Fibroblast of skin of back (primary cell): ENCODE measurements around the gene GALNT18.

Experiments
- DNase-seq: peaks from one replicate; pipeline ENCODE4 v3.0.0-alpha.2; 2013

Gene GALNT18

DNA sequence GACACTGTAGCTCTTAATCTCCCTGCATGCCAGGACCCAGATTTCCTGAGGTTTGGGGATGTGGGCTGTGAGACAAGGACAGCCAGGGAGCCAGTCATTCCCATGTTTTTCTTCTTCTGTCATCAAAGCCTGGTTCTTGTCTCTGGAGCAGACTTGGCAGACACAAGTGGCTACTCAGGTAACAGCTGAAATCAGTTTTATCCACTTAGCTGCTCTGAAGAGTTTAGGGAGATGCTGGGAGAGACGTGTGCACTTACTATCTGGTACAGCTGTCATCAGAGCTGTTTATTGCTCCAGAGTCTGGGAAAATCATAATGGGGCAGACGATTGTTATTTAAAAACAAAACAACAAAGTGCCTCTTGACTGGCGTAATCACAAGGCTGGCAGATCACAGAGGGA is 325.4 kb downstream of the GALNT18 start:
- no peak for DNase-seq

DNA sequence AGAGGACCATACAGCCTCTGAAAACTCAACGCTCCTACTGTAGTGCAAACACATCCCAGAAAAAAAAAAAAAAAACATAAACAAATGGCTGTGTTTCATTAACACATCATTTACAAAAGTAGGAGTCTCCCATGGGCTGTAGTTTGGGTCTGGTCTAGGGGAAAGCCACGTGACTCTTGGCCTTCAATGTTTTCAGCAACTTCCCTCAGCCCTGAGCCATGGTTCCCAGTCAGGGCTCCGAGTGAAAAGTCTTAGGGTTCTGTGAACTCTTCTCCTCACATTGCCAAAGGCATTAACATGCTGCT is 327.3 kb downstream of the GALNT18 start:
- no peak for DNase-seq

DNA sequence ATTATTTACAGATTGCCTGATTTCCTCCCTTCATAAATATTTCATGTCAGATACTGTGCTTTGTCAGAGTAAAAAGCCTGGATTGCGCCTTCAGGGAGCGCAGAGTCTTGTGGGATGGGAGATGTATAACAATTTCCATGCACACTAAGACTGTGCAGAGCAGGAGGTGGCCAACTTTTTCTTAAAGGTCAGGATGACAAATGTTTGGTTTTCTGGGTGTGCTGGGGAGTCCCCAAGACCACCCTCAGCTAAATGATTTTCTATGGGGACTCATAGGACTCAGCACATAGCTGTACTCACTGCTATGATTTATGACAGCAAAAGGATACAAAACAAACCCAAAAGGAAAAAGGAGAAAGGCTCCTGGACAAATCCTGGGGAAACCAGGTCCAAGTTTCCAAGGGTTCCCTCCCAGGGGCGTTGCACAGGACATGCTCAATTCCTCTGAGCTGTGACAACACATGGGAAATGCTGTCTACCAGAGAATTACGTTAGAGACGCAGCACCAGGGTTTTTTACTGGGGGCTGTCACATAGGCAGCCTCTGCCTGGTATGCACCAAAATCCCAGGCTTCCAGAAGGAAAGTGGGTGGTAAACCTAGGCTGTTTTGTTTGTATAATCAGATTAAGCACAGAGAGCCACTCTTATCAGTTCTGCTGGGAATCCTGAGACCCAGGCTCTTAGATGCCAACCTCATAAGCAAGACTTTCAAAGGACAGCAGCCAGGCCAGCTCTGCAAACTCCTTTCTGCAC is 327.8 kb downstream of the GALNT18 start:
- no peak for DNase-seq

DNA sequence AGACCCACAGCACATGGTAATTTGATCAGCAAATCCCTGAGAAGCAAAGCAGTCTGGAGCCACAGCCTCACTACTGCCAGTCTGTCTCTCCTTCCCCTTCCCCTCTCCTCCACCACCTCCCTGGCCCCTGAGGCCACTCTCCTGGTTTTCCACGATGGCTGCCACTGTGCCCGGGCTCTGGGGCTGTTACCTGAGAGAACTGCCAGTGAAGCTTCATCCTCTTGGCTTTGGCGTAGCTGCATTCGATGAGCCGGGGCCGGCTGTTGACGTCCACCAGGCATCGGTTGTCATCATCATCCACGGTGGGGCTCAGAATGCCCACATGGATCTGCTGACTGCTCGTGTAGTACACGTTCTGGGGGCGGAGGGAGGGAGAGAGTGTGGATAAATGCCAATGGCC is 329.0 kb downstream of the GALNT18 start:
- DNase-seq = no peak

DNA sequence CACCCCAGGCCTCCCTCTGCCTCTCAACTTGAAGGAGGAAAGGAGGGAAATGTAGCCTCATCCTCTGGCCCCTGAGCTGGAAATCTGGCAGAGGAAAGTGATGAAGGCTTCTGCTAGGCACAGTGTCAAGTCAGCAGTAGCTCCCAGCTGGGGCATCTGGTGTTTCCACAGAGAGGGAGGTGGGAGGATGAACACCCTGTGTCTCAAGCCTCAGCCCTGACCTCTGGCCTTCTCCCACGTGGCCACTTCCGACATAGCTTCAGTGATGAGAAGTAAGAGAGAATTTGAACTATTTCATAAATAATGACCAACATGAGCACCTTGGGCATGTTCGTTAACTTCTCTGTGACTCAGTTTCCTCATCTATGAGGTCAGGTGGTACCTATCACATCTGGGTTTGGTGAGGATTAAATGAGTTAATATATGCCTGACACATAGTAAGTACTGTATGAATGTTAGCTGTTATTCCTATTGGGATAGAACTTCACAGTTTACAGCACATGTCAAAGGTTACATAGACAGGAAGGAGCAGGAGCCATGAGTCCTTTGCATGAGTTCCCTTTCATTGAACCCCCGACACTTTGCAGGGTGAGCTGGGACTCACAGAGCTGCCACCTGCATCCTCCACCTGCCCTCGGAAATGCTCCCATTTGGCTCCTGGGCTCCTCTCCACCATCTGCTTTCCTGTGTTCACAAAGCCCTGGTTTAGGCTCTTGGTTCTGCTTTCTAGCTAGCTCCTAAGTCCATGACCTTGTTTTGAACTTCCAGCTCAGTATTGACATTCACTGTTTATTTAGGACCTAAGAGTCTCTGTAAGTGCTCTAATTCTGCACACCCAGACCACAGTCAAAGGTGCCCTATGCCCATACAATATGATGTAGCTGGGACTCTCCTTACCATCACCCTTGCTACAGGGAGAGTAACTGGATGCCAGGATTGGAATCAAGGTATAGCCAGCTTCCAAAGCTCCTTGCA is 330.5 kb downstream of the GALNT18 start:
- no peak for DNase-seq

DNA sequence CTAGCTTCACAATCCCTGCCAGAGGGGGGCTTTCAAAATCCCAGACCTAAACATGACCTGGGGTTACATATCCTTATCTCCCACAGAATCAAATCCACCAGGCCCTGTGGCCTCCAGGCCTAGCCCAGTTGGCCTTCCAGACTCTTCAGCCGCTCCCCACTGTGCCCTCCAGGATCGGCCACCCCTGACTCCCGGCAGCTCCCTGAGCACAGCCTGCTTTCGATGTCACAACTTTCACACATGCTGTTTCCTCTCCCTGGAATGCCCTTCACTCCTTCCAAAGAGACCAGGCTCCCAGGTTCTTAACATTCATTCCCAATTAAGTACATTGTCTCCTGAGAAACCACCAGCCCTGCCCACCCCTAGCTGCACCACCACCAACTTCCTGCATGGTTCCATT is 331.5 kb downstream of the GALNT18 start:
- no peak for DNase-seq

DNA sequence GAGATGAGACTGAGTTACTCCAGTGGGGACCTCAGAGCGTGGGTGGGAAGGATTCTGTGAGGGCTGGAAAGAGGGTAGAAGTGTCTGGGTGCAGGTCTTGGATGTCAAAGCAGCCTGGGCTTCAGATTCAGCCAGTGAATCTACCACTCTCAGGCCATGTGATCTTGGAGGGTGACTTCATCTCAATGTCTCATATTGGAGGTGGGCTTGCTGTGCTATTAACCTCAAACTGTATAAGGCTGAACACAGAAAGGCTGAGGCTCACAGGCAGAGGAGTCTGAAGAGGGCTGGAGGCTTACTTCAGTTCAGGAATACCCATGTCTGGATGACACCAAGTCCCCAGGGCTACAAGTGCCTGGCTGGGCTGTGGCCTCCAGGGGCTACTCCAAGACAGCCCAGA is 332.1 kb downstream of the GALNT18 start:
- DNase-seq = no peak

DNA sequence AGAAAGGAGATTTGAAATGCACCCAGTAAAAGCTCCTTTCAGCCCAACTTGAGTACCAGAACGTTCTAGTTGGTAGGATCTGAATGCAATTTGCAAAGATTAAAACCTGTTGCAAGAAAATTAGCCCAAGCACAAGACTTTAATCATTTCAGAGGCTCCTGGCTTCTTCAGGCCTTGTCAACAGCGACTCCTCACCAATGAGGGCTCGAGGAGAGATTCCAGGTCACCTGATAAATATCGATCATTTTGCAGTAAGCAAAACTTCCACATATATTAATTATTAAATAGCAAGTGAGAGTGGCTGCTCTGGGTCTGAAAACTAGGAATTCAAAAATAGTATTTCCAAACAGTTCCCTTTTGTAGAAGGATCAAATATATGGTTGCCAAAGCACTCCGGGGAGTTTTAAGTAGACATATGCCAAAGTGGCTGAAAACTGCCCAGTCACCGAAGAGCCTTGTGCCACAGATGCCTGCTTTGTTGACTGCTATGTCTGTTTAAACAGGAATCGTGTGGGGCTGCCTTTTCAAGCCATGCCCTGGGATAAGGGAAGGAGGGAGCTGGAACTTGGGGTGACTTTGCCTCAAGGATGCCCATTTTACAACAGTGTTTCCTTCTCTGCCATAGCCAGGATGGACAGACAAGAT is 332.7 kb downstream of the GALNT18 start:
- DNase-seq = no peak

DNA sequence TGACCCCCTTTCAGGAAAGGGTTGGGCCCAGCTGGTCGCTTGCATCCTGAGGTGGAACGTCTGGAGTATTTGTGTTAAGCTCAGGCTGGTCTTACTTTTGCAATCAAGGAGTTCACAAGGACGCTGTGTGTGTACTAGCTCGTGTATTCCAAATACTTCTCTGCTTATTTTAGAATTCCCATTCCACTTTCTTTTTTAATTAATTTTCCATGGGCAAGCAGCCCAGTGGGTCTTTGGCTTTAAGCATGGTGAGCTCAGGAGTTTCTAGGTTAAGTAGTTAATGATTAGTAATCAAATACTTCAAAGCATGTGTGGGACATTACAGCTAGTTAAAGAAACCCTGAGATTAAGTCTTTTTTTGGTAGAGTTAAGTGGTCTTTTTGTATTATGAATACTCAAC is 337.3 kb downstream of the GALNT18 start:
- DNase-seq = no peak

DNA sequence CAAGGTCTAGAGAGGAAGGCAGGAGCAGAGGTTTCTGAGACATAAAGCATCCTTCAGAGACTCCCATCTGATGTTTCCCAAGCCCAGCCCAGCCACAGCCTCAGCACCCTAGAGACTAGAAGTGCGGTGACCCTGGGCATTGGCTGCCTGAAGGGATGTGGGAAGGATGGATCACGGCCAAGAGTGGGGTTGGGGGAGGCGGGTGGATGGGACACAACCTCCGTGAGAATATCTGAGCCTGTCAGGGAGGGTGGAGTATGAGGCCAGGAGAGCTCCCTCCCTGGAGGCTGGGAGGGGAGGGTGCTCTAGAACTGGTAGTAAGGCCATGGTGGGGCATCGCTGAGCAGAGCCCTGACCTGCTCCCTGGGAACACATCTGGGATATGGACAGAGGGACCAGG is 340.2 kb downstream of the GALNT18 start:
- DNase-seq = no peak

DNA sequence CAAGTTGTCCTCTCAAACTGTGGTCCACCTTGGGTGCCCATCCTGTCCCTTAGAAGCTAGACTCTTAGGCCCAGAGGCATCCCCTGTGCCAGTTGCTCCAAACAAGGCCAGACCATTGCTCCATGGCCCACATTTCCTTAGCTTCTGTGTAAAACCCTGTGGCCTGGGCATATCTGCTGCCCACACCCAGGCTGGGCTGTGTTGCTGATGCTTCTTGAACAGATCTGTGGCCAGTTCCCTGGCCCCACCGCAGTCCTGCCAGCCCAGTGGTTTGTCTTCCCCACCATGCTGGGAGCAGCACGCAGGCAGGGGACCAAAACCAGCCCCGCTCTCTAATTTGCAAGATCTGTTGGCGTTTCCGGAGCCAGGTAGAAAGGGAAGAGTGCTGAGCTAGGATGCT is 341.0 kb downstream of the GALNT18 start:
- DNase-seq = no peak

DNA sequence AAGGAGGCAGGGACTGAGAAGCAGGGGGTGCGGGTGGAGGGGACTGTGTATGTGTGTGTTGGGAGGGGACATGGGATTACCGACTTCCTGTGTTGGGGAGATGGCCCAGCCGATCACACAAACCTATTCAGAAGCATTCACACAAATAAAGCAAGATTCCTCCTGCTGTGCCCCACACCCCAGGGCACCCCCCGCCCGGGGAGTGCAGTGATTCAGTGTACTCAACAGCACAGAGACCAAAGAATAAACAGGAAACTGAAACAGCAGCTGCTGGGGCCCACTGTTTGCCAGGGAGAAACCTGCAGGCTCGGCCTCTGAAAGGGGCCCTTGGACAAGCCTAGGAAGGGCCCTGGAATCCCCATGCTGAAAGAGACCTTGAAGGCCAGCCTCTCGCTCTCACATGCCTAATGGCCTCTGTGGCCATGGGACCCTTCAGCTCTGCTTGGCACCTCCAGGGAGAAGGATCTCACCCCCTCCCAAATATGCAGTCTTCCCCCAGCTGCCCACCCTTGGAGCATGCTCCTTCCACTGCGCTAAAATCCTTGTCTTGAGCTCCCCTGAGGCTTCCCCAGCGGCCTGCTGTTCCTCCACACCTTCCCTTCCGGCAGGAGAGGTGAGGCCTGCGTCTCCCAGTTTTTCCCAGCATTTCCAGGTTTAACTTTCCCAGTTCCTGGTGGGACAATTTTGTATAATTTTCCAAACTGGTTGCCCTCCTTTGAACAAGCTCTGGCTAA is 341.7 kb downstream of the GALNT18 start:
- DNase-seq = peak; percentile 69

DNA sequence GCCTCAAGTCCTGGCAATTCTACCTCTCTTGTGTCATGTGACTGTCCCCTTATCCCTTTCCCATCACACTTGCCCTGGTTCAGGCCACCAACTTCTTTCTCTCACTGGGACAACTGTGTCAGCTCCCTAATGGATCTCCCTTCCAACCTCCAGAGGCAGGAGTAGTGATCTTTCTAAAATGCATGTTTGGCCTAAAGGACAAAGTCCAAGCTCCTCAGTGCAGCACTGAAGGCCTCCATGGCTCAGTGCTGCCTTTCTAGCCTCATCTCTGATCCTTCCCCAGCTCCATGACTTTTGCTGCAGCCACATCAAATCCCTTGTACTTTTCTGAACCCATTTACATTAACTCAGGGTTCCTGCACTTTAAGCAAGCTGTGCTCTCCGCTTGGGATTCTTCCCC is 349.6 kb downstream of the GALNT18 start:
- DNase-seq = no peak

DNA sequence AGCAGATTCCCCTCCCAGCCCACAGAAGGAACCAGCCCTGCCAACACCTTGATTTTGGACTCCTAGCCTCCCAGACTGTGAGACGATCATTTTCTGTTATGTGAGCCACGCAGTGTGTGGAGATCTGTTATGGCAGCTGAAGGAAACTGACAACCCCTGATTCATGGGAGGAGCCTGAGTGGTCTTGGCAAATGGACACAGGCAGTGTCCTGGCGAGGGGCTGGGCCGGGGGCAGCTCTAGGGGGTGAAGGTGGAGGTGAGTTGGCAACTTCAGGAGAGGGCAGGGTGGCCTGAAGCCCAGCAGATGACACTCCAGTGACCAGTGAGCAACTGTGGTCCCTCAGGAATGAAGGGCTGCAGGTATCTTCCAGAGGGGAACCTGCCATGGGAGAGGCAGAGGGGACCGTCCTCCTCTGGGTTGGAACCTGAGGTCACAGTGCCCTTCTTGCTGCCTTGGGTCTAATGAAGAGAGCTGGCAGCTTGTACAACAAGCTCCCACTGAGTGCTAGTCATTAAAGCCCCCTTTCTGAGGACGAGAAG is 351.5 kb downstream of the GALNT18 start:
- no peak for DNase-seq

DNA sequence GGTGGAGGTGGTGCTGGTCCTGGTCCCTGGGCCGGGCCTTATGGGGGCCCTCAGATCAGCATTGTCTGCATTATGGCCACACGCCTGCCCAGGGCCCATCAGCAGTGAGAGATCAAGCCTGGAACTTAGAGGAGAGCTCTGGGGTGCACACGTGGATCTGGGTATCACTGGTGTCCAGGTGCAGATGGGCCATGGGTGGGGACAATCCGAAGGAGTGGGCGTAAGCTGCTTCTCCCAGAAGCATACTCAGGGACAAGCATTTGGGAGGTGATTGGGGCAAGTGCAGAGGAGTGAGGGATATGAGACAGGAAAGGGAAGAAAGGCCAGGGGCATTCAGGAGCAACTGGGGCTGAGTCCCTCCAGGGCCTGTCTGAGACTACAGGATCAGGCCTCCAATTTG is 353.1 kb downstream of the GALNT18 start:
- DNase-seq = no peak

DNA sequence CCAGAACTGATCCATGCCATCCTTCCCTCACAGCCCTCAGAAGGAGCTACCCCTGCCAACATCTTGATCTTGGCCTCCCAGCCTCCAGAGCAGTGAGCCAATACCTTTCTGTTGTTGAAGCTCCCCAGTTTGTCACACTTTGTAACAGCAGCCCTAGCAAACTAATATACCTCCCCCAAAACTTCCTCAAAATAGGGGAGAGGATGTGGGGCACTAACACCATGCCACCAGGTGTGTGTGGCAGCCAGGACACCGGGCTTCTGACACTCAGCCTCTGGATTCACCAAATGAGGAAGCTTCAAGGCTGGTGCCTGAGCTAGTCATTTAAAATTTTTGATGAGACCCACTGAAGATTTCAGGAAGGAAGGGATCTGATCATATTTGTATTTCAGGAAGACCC is 353.7 kb downstream of the GALNT18 start:
- DNase-seq = no peak

DNA sequence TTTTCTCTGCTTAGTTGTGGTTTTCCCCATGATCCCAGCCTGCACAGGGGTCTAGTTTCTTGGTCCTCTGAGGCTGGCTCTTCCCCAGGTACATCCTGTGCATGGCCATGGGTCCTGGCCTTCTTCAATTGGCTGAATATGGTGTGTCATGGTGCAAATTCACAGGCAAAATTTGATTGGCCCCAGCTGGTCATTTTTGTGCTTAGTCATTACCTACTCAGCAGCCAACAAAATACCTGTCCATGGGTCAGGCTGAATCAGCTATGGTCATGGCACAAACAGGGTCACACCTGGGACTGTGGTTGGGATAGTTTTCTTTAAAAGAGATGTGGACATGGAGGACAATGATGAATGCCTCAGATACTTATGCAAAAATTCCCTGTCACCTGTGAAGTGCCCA is 354.5 kb downstream of the GALNT18 start:
- DNase-seq = no peak

DNA sequence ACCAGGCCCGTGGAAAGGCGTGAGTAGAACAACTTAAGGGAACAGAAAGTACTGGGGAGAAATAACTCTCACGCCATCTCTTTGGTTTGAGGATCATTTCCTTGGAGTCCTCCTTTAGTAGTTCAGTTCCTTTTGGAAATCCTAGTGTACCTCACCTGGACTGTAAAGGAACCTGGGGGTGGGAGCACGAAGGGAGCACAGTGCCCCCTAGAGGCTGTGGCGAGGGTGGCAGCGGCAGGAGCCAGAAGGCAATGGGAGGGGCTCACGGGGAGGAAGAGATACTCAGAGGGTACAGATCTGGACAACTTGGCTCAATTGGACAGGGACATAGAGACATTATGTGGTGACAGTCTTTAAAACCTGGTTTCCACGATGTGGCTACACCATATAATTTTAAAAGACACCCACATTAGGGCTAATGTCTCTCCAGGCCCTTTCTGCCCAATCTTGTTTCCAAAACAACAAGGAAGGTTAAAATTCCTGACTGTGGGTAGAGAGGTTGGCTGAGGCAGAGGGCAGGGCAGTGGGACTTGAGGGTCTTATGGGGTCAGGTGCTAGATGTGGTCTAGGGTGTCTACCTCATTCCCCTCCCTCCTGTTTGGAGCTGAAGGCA is 355.7 kb downstream of the GALNT18 start:
- DNase-seq = peak; percentile 30

DNA sequence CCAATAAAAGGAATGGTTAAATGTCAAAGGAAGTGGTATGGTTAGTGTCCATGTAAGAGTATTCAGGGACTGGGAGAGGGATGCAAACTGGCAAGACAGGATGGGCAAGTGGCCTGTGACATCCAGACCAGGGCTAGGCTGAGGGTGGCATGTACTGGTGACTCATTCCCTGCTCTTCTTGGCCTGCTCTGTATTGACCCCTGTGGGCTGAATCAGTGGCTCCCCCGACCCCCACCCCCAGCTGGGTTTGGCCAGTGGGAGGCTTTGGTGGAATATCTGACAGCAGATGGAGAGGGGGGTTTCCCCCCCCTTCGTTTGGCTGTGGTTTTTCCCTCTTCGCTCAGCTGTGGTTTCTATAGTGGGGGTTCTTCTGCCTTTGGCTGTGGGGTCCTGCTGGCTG is 356.5 kb downstream of the GALNT18 start:
- DNase-seq = no peak

DNA sequence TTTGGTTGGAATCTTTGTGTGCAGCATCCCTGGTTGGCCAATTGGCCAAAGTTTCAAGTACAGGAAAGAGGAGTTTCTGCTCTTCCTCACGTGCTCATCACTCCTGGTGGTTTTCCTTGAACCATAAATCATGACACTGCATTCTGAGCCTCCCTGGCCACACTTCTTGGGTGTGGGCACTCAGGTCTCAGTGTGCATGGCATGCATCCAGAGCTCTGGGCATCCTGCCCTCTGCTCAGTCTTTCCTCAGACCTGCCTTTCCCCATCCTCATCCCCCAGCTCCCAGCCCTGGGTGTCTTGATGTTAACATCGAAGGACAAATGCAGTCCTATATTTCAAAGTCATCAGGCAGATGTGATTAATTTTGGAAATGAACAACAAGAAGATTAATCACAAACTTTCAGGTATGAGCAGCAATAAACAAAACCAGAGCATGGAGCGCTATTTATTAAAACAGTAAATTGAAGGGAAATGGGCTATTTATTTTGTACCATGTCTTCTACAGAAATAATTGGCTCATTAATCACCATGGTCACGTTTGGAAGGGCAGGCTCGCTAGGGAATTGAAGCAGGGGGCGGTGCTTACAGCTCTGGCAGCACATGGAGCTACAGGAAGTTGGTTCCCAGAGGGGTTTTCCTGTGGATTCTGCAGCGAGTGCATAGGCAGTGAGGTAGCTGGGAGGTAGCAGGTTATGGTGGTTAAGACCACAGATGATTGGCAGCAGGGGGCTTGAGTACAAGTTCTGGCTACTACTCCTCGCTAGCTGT is 358.4 kb downstream of the GALNT18 start:
- DNase-seq = peak; percentile 57

DNA sequence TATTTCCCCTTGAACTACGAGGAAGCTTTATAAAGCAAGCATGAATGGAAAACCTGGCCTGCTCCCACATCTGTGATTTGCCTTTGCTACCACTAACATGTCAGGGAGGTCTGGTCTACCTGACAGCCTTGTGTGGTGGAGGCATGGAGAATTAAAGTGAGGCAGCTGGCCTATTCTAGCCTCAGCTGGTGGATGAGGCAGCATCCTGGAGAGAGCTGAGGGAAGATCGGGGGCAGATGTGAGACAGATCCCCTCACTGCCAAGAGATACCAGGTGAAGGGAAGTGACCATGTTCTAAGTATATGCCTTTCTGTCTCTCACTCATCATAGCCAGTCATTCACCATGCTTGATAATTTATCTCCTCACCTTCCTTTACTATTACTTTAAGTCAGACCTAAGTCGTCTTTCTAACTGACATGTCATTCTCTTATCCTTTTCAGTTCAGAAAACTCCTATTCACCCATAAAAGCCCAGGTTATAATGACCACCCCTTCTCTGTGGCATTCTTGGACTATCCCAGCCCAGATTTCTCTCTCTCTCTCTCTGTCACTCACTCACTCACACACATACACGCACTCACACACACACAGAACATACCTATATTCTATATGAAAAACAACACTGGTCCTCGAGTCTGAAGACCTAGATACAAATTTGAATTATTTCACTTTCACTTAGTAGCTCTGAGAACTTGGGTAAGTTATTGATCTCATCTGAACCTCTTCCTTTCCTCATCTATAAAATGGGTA is 359.5 kb downstream of the GALNT18 start:
- no peak for DNase-seq
